Measurements from ENCODE around the gene SS18L1. TPM values are rescaled to one million over a fixed set of nuclear protein-coding genes. Genes with fewer than 3 reads are reported as not detected.

SS18L1 gene
- total RNA-seq, 3 donors from 2014 or later (not counting 1 experiment from before 2014, with no cell fraction given) = 19.1 to 26.0 (median 23.7) TPM

DNA sequence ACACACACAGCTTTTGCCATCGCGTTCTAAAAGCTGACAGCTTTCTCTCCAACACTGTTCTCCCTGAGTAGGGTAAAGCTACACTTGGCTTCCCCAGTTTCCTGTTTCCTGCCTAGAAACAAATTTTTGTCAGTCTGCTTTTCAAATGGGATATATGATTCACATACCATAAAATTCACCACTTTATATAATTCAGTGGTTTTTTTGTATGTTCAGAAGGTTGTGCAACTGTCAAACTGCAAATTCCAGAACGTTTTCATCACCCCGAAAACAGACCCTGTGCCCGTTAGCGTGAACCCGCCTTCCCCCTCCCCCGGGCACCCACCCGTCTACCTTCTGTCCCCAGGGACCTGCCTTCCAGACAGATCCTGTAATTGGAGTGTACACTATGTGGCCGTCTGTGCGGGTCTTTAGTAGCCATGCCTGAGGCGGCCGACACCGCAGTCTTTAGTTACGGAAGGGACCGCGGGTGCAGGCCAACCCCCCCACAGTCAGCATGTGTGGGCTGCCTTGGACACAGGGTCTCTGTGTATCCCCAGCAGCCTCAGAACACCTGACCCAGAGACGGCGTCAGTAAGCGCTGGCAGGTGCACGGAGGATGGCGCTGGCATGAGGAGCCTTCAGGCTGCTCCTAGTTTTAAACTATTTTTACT is 59.9 kb downstream of the SS18L1 start:
- TF ChIP-seq, protein P1, sequence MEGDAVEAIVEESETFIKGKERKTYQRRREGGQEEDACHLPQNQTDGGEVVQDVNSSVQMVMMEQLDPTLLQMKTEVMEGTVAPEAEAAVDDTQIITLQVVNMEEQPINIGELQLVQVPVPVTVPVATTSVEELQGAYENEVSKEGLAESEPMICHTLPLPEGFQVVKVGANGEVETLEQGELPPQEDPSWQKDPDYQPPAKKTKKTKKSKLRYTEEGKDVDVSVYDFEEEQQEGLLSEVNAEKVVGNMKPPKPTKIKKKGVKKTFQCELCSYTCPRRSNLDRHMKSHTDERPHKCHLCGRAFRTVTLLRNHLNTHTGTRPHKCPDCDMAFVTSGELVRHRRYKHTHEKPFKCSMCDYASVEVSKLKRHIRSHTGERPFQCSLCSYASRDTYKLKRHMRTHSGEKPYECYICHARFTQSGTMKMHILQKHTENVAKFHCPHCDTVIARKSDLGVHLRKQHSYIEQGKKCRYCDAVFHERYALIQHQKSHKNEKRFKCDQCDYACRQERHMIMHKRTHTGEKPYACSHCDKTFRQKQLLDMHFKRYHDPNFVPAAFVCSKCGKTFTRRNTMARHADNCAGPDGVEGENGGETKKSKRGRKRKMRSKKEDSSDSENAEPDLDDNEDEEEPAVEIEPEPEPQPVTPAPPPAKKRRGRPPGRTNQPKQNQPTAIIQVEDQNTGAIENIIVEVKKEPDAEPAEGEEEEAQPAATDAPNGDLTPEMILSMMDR (IDR thresholded peaks at IDR 0.05) = no peak
- Histone ChIP-seq H3K27ac (ENCODE audit: low read length) (no peak overlapping the region), H3K4me1 (ENCODE audit: control insufficient read depth, insufficient read depth, low read length) (no peaks in the 10 kb centered on the region), H3K36me3 (ENCODE audit: control insufficient read depth, insufficient read depth, low read length) (peaks cover 24% of the 10 kb centered on the region), H3K4me3 (ENCODE audit: low read length) (no peak overlapping the region), H3K9me3 (ENCODE audit: control insufficient read depth, insufficient read depth, low read length) (no peaks in the 10 kb centered on the region), H3K27me3 (ENCODE audit: control insufficient read depth, insufficient read depth, low read length) (no peaks in the 10 kb centered on the region)
- no peak overlapping the region for H3K27ac Mint-ChIP-seq
- WGBS (ENCODE audit: insufficient coverage) = 91% methylated on average over 22 of the region's 22 CpGs
- no peak for DNase-seq
- no peak for ATAC-seq
- no peaks in the 10 kb centered on the region for H3K4me1 Mint-ChIP-seq
- intact Hi-C loops (cut with micrococcal nuclease) = no loop called here
- H3K9me3 Mint-ChIP-seq = no peaks in the 10 kb centered on the region
- H3K36me3 Mint-ChIP-seq = no peaks in the 10 kb centered on the region
- H3K4me3 Mint-ChIP-seq = no peak overlapping the region
- H3K27me3 Mint-ChIP-seq (ENCODE audit: low read depth in 2 of 2) = no peaks in the 10 kb centered on the region

DNA sequence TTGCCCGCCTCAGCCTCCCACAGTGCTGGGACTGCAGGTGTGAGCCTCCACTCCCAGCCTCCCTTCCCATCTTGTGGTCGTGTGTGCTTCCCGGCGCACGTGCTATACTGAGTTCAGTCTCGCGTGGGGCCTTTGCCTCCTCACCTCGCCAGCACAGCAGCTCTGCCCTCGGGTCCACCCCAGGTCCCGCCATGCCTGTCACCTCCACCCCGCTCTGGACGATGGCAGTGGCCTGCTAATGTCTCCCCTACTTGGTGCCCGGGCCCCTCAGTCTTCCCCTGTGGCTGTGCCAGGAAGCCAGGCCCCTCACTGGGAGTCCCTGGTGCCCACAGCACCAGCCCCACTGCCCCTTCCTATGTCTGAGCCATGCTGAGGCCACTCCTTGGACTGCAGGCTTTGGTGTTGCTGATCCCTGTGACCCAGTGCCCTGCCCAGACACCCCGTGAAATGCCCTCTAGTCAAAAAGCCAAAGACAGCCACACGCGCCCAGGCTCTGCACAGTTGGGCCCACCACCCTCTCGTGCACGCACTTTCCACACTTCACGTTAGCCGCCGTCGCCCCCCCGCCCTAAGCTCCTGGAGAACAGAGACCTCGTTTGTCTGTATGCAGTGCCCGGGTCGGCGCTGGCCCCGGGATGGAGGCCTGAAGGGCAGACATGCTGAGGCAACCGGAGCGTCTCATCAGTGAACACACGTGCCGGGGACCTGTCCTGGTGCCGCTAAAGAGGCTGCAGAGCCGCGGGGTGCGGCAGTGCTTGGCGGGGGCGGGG is 62.2 kb downstream of the SS18L1 start:
- no peaks in the 10 kb centered on the region for H3K4me1 ChIP-seq (ENCODE audit: control insufficient read depth, insufficient read depth, low read length)
- Mint-ChIP-seq H3K36me3 (no peaks in the 10 kb centered on the region), H3K4me3 (no peak overlapping the region), H3K9me3 (no peaks in the 10 kb centered on the region), H3K27me3 (ENCODE audit: low read depth in 2 of 2) (no peaks in the 10 kb centered on the region), H3K4me1 (no peaks in the 10 kb centered on the region), H3K27ac (no peak overlapping the region)
- intact Hi-C loops (cut with micrococcal nuclease) = no loop called here
- ATAC-seq (no peak), DNase-seq (no peak)
- H3K27me3 ChIP-seq (ENCODE audit: control insufficient read depth, insufficient read depth, low read length) = peaks cover 6% of the 10 kb centered on the region
- H3K9me3 ChIP-seq (ENCODE audit: control insufficient read depth, insufficient read depth, low read length) = no peaks in the 10 kb centered on the region
- H3K27ac ChIP-seq (ENCODE audit: low read length) = no peak overlapping the region
- 95% methylated on average over 38 of the region's 38 CpGs for WGBS (ENCODE audit: insufficient coverage)
- TF ChIP-seq, protein P1 (IDR thresholded peaks at IDR 0.05) = no peak
- H3K36me3 ChIP-seq (ENCODE audit: control insufficient read depth, insufficient read depth, low read length) = peaks cover 8% of the 10 kb centered on the region
- H3K4me3 ChIP-seq (ENCODE audit: low read length) = no peak overlapping the region

DNA sequence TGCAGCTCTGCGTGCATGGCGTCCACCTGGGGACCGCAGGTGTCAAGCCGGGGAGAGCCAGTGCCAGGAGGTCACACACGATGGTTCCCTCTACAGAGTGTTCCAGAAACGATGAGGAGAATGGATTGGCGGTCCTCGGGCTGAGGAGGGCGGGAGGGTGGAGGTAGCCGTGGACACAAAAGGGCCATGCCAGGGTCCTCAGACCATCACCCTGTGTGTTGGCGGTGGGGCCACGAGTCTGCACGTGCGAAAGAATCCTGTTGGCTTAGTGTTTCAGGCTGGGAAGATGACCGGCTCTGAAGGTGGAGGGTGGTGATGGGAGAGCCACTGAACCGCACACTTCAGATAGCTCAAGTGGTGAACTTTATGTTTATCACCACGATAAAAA is 62.8 kb downstream of the SS18L1 start:
- no peak overlapping the region for H3K4me3 Mint-ChIP-seq
- DNase-seq (no peak), ATAC-seq (no peak)
- Histone ChIP-seq H3K9me3 (ENCODE audit: control insufficient read depth, insufficient read depth, low read length) (no peaks in the 10 kb centered on the region), H3K4me3 (ENCODE audit: low read length) (no peak overlapping the region), H3K36me3 (ENCODE audit: control insufficient read depth, insufficient read depth, low read length) (peaks cover 3% of the 10 kb centered on the region), H3K27ac (ENCODE audit: low read length) (no peak overlapping the region), H3K4me1 (ENCODE audit: control insufficient read depth, insufficient read depth, low read length) (no peaks in the 10 kb centered on the region), H3K27me3 (ENCODE audit: control insufficient read depth, insufficient read depth, low read length) (peaks cover 6% of the 10 kb centered on the region)
- H3K27me3 Mint-ChIP-seq (ENCODE audit: low read depth in 2 of 2) = no peaks in the 10 kb centered on the region
- no peak overlapping the region for H3K27ac Mint-ChIP-seq
- TF ChIP-seq, protein P1 (IDR thresholded peaks at IDR 0.05) = no peak
- no peaks in the 10 kb centered on the region for H3K36me3 Mint-ChIP-seq
- intact Hi-C loops (cut with micrococcal nuclease) = no loop called here
- H3K4me1 Mint-ChIP-seq = no peaks in the 10 kb centered on the region
- 92% methylated on average over 17 of the region's 17 CpGs for WGBS (ENCODE audit: insufficient coverage)
- H3K9me3 Mint-ChIP-seq = no peaks in the 10 kb centered on the region

Data from natural killer cell (primary cell).